D721Med (cell line): Measurements from ENCODE around the gene CEBPG.
A peak's percentile ranks its signal among the peaks of the same experiment; 100 is the strongest.

Source experiments
- DNase-seq: peaks from one replicate; pipeline ENCODE4 v3.0.0; 2011; ENCODE audit warnings: low spot score; ENCODE audit not compliant: insufficient read length
- FAIRE-seq: peaks from 2 replicates; lab custom pipeline; 2011; peaks lifted over from hg19 to GRCh38; lab: Jason Lieb, UNC
- TF ChIP-seq, protein P1 (sequence below): IDR thresholded peaks from 2 replicates; pipeline ENCODE4 v1.5.1; 2012; ENCODE audit warnings: mild to moderate bottlenecking, control low read depth; ENCODE audit not compliant: insufficient read depth; ENCODE audit errors: missing control alignments

The CEBPG gene

DNA sequence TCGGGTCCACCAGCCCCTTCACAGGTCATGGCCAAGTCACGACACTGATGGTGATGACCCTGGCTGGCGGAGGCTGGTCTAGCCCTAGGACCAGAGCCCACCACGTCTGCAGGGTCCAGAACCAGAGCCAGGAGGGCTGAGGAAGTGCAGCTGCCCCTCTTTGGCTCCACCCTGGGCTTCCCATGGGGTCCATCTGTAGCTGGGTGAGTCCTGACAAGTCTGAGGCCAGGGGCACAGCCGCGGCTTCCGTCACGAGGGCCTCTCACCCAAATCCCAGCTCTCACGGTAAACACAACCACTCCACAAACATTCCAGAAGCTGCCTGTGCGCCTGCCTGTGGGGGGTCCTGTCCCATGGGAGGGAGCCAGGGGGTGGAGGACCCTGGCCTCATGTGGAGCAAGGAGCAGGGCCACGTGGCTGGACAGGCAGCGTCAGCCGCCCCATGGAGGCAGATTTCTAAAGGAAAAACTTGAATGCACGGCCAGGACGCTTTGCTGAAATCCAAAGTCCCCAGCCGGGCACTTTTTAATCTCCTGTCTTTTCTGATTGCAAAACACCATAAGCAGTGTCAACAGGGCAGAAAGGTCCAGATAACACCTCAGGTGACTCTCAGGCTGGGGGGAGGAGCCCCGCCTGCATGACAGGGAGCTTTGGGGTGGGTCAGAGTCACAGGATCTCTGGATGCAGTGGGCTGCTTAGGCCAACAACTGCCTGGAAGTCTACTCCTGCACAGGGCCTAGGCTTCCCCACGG lies 29.9 kb downstream of the CEBPG start:
- TF ChIP-seq, protein P1, sequence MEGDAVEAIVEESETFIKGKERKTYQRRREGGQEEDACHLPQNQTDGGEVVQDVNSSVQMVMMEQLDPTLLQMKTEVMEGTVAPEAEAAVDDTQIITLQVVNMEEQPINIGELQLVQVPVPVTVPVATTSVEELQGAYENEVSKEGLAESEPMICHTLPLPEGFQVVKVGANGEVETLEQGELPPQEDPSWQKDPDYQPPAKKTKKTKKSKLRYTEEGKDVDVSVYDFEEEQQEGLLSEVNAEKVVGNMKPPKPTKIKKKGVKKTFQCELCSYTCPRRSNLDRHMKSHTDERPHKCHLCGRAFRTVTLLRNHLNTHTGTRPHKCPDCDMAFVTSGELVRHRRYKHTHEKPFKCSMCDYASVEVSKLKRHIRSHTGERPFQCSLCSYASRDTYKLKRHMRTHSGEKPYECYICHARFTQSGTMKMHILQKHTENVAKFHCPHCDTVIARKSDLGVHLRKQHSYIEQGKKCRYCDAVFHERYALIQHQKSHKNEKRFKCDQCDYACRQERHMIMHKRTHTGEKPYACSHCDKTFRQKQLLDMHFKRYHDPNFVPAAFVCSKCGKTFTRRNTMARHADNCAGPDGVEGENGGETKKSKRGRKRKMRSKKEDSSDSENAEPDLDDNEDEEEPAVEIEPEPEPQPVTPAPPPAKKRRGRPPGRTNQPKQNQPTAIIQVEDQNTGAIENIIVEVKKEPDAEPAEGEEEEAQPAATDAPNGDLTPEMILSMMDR: no peak
- FAIRE-seq (no peak), DNase-seq (no peak)

DNA sequence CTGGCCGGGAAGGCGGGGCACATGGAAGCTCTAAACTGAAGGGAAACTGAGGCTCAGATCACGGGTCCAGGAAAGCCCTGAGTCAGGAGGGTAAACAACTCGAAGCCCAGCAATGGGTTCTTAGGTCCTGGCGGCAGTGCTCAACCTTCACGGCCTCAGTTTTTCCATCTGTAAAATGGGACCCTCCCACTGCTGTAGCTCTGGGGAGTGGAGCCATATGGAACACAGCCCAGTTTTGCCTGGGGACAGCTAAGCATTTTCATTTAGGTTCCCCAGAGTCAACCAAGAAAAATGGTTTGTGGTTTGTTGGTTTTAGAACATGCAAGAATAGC lies 30.4 kb downstream of the CEBPG start:
- no peak for DNase-seq
- TF ChIP-seq, protein P1: no peak
- FAIRE-seq: no peak

DNA sequence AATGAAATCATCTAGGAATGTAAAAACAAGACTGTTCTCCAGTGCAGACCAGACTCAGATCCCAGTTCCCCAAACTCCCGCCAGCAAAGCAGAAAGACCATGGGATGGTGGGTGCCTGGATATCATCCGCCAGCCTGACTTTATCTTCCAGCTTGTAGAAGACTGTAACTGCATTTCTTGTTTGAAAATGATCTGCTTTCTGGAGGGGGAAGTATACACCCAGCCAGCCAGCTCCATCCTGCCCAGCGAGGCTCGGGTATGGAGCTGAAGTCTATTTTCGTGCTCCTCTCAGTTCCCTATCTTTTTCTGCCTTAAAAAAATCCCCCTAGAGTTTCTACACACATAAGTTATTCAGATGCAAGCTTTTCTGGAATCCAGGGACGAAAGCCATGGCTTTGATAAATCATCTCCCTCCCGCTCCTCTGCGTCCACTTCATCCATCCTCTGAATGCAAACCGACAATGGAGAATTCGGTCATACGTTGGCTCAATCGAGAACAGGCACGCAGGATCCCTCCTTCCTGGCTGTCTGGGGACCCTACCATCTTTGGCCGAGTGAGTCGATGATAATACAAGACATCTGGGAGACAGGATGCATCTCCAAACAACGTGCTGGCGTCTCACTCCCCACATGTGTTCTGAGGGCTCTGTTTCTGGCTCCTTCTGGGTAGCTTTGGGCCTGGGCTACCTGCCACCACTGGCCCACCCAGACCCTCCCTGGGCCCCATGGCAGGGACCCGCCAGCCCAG lies 31.2 kb downstream of the CEBPG start:
- no peak for FAIRE-seq
- DNase-seq: no peak
- TF ChIP-seq, protein P1: no peak

DNA sequence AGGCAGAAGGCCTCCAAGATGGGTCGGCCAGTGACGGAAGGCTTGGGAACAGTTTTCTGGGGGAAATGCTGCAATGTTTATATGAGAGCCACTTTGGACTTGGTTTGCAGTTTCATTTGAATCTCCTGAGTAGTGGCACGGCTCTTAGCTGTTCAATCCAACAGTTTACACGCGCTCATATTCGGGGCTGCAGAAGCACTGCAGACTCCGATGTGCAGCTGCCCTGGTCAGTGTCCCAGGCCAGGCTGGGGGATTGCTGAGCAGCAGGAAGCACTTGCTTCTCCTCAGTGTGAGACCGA lies 31.7 kb downstream of the CEBPG start:
- FAIRE-seq: no peak
- DNase-seq: no peak
- TF ChIP-seq, protein P1: no peak

DNA sequence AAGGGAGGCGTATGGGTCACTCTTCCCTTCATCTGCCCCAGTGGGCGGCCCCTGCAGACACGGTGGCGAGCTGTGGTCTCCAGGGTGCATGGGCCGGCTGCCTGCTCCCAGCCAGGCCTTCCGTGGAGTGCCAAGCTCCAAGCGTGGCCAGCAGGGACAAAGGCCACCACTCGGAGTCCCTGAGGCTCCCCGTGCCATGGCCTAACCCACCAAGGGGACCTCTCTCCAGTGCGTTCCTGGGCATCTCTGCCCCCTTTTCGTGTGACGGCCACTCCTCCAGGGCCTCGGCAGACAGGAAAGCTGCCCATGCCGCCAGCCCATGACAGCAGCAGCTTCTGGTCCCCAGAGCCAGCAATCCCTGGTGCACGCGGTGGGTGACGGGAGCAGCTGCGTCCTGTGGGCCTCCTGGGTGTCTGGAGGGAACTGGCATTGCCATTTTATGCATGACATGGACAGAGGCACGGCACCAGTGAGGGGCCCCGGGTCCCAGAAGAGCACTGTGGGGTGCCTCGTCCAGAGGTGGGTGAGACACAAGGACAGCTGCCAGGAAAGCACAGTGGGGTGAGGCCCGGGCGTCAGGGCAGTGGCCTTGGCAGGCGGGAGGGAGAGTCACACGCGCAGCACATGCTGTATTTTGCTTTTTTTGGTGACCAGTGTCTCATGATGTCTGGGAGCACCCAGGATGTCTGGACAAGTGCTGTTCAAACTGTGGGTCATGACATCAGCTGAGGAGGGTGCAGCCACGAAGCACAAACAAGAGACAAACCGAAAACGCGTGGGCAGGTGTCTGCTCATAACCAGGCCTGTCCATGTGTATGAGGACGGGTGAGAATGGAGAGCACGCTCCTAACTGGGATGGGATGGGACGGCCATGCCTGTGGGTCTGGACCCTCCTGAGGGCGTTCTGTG lies 32.3 kb downstream of the CEBPG start:
- no peak for FAIRE-seq
- TF ChIP-seq, protein P1: no peak

DNA sequence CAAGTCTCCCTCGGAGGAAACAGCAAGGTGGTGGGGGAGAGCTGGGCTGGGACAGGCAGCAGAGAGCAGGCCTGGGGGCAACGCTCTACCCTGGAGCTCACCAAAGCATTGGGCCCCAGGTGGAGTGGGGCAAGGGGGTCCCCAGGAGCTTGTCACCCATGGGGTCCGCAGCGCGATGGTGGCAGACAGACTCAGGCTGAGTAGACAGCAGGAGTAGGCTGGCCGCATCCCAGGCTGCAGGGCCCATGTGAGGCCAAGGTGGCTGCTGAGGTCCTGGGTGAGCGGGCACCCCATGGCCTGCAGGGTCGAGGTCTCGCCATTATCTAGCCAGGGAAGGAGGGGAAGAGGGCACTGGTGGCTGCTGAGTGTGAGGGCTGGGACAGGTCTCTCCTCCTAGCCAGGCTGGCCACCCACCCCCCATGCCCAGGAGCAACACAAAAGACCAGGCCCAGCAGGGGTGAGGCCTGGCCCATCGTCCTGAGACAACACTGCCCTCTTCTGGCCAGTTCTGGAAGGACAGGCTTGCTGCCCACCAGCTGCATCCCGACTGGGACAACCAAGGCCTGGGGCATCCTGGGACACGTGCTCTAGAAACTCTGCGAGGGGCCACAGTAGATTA lies 33.1 kb downstream of the CEBPG start:
- TF ChIP-seq, protein P1: peak; percentile 94
- peak; percentile 94 for DNase-seq
- FAIRE-seq: no peak

More for the DNA sequence above, 32.3 kb downstream of the CEBPG start:
- DNase-seq: no peak
